GM19328 (cell line): ENCODE results near the gene NTSR1.

ENCODE experiments used
- ATAC-seq: cut with Tn5 transposase; IDR thresholded peaks from one replicate; pipeline ENCODE4 v1.9.1; 2021; ENCODE audit warnings: mild to moderate bottlenecking, moderate library complexity; ENCODE audit not compliant: unreplicated experiment

The NTSR1 gene

DNA sequence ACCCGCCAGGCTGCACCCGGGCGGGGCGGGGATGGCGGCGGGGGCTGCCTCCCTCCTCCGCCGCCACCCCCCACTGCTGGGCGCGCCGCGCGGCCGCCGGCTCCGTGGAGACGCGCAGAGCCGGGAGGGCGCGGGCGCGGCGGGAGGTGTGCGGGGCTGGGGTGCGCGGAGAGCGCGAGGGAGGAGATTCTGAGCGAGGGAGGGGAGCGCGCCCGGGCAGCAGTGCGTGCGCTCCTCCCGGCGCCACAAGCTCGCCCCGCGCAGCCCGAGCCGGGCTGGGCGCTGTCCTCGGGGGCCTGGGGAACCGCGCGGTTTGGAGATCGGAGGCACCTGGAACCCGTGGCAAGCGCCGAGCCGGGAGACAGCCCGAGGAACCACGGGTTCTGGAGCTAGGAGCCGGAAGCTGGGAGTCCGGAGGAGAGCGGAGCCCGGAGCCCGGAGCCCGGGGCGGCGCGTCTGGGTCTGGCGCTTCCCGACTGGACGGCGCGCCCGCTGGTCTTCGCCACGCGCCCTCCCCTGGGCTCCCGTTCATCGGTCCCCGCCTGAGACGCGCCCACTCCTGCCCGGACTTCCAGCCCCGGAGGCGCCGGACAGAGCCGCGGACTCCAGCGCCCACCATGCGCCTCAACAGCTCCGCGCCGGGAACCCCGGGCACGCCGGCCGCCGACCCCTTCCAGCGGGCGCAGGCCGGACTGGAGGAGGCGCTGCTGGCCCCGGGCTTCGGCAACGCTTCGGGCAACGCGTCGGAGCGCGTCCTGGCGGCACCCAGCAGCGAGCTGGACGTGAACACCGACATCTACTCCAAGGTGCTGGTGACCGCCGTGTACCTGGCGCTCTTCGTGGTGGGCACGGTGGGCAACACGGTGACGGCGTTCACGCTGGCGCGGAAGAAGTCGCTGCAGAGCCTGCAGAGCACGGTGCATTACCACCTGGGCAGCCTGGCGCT, at the start of gene NTSR1:
NTSR1 (plus strand) TSS at position 246 of the 946 bp plus-strand sequence; CDS start at position 618, 372 bp downstream.
- no peak for ATAC-seq

DNA sequence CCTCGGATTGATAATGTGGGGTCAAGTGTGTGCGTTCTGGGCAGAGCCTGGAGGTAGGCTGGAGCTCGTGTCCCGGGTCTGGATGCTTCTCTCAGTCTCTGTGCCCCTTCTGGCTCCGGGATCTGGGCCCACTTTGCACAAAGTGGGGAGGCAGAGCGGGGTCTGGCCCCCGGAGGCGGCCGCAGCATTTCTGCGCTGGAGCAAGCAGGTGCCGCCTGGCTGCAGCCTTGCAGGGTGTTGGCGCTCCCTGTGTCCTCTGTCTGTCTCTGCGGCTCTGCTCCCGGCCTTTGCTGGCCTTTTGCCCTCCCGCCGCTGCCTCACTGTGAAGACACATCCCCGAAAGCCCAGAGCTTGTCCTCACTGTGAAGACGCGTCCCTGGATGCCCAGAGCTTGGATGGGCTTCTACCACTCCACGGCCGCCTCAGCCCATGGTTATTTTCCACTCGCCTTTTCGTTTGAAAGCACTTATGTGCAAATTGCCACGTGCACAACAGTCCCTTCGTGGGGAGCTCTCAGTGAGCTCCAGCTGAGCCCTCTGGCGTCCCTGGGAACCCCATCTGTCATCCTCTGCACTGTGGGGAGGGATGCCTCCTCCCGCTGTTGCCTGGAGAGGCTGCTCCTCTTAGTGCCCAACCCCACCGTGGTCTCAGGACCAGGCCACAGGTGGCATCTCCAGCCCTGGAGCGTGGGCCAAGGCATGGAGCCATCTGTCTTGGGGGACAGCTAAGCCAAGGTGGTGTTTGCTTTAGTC, 49.0 kb upstream of the NTSR1 start:
- no peak for ATAC-seq

- no peak for ATAC-seq
These were observed 48.4 kb upstream of the NTSR1 start for GRCh38 chr20:62660240-62660615.

- no peak for ATAC-seq
These were observed 47.9 kb upstream of the NTSR1 start for GRCh38 chr20:62660768-62661167.

DNA sequence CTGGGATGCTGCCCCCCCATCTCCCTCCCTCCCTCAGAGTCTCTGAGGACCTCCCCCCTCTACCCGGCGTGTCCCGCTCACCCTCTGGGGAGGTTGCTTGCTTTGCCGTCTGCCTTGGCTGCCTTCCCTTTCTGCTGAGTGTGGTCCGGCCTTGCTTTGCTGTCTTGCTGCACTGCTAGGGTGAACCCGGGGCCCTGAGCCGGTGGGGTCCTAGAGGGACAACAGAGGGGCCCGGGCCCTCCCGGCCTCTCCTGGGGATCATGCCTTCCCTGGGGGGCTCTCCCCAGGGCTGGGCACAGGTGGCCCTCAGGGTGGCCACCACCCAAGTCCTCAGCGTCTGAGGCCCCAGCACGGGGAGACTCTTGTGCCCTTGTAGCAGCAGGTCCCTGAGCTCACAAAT, 47.0 kb upstream of the NTSR1 start:
- no peak for ATAC-seq

GRCh38 chr20:62662422-62662821, 46.2 kb upstream of the NTSR1 start:
- ATAC-seq = no peak

DNA sequence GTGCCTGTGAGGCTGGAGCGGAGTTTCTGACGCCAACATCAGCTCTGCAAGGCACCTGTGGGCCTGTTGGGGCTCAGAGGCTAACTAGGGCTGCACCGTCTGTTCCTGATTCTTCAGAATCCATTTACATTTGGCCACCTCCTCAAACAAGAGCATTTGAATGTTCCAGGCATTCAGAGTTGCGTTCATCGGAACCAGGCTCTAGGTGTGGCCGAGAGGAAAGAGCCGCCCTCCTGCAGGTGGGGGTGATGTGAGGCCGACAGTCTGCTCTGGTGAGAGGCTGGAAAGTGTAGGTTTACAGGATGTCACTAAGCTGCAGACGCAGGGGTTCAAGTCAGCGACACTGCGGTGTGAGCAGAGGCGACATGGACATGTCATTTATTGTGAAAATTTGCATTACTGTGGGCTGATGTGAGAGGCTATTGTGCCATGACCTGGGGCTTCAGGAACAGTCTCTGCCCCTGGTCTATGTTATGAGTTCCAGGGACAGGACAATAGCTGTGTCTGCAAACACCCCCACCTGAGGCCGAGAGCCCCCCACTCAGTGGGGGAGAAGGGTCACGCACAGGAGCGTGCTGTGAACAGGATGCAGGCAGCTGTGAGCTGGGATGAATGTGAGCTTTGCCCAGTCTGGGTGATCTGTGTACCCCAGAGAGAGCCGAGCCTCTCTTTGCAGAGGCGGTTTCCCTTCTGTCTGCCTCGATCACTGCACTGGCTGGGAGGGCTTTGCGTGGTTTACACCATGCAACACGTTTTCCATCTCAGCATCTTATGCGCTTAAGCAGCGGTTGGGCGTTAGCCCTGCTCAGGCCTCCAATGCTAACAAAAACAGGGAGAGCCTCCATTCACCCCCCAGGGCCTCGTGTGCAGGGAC, 45.3 kb upstream of the NTSR1 start:
- ATAC-seq = no peak

- no peak for ATAC-seq
These were observed 44.3 kb upstream of the NTSR1 start for GRCh38 chr20:62664019-62664971.

GRCh38 chr20:62665153-62665754, 43.4 kb upstream of the NTSR1 start:
- no peak for ATAC-seq

DNA sequence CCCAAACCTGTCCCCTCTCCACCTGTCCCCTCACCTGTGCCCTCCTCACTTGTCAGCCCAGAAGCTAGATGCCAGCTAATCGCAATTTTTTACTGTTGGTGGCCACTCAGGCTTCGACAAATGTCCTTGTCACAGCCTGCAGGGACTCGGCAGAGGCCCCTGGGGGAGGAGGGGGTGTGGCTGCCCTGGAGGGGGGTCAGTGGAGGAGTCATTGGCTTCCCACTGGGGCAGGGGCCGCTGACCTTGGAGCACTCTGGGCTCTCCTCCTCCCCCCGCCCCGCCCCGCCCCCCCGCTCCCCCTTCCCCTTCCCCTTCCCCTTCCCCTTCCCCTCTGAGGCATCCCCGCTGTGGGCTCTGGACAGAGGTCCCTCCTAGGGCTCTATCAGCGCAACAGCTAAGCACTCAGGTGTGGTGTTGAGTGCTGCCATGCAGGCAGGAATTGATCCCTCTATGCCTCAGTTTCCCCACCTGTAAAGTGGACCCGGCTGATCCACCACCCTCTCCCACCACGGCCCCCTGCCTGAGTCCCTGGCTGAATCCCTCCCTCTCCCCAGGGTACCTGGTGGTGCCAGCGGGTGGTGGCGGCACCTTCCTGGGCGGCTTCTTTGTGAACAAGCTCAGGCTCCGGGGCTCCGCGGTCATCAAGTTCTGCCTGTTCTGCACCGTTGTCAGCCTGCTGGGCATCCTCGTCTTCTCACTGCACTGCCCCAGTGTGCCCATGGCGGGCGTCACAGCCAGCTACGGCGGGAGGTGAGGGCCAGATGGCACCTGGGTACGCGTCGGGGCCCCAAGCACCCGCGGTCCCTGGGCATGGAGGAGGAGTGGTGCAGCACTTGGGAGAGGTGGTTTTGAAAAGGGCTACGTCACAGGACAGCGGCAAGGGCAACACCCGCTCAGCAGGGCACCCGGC, 42.6 kb upstream of the NTSR1 start:
- no peak for ATAC-seq

- no peak for ATAC-seq
These were observed 41.7 kb upstream of the NTSR1 start for GRCh38 chr20:62666736-62667529.

DNA sequence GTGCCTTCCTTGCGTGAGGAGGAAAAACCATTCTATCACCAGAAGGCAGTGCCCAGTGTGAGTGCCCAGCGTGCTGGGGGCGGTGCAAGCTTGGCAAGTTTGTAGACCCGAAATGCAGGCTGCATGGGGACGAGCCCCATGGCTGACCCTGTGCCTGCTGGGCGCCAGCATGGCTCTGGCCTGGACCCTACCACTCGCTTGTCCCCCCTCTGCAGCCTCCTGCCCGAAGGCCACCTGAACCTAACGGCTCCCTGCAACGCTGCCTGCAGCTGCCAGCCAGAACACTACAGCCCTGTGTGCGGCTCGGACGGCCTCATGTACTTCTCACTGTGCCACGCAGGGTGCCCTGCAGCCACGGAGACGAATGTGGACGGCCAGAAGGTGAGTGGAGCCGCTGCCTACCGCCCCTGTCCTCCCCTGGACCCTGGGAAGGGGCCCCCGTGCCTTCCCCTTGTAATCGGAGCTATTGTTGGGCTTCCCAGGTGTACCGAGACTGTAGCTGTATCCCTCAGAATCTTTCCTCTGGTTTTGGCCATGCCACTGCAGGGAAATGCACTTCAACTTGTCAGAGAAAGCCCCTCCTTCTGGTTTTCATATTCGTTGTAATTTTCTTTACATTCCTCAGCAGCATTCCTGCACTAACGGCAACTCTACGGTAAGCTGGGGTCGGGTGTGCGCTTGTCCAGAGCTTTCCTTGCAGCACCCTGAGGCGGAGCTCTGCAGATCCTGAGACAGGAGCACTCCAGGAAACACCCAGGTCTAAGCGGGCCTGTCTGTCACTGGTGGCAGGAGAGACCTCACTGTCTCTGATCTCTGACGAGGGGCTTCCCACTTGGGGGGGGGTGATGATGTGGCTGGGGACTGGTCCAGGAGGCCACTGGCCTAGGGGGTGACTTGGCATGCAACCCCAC, 40.9 kb upstream of the NTSR1 start:
- ATAC-seq = no peak

GRCh38 chr20:62668441-62669027, 40.1 kb upstream of the NTSR1 start:
- no peak for ATAC-seq

DNA sequence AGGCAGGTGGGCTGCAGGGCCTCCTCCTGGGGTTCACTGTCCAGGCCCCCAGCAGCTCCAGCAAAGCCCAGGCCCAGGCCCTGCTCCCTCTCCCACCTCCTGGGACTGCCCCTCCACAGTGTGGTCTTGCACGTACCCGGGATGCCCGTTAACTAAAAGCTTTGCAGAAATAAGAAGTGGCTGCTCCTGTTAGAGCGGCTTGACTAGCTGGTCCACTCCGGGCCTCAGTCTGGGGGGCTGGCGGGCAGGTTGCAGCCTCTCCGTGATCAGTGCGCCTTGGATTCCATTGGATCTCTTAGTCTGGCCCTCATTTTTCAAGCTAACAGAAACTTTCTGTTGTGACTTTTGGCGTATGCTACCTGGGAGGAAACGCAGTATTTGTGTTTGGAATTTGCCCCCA, 39.4 kb upstream of the NTSR1 start:
- ATAC-seq = no peak

DNA sequence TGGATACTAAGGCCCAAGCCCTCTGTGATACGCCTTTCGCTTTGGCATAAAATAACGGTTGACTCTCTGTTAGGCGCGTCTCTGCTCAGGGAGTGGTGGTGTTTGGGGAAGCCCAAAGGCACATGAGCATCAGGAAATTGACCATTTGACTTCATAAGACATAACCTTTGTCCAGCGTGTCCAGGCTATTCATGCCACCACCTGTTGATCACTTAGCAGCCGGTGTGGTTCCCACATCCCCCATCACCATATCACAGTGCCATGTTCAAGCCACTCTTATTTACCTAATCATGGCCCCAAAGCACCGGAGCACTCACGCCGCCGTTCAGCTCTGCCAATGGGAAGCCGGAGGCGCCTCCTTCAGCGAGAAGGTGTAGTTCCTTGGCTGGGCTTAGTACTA, 38.5 kb upstream of the NTSR1 start:
- no peak for ATAC-seq

- no peak for ATAC-seq
These were observed 37.6 kb upstream of the NTSR1 start for GRCh38 chr20:62670998-62671397.
